ENCODE measurements around the gene EVX2. TPM values are rescaled to one million over a fixed set of nuclear protein-coding genes. Genes with fewer than 3 reads are reported as not detected.

The EVX2 gene
- total RNA-seq, 1 experiment from 2014 or later = not detected

GRCh38 chr2:176096986-176097819 is 13.4 kb upstream of the EVX2 start:
- BruUV-seq (replicated peaks) = no TSS peak
- Histone ChIP-seq H3K36me3 (ENCODE audit: low read depth) (no peaks in the 10 kb centered on the region), H3K9me3 (ENCODE audit: insufficient read depth, low read depth) (no peaks in the 10 kb centered on the region), H3K79me2 (ENCODE audit: low read depth) (no peaks in the 10 kb centered on the region), H3F3A (ENCODE audit: insufficient read depth, low read depth) (no peaks in the 10 kb centered on the region), H3K9me2 (ENCODE audit: insufficient read depth) (no peaks in the 10 kb centered on the region), H3K27ac (no peak overlapping the region), H3K4me1 (replicated peaks; ENCODE audit: insufficient read depth) (peaks cover 13% of the 10 kb centered on the region; the same call in 1 of the 2 replicates), H3K27me3 (ENCODE audit: insufficient read depth, low read depth) (peaks cover 45% of the 10 kb centered on the region), H3K4me3 (peak overlapping the region; percentile 65), H3K4me2 (peak overlapping the region; percentile 90), H2AFZ (peak overlapping the region; percentile 91), H4K20me1 (ENCODE audit: insufficient read depth) (no peaks in the 10 kb centered on the region)
- intact Hi-C loops (cut with micrococcal nuclease; ENCODE audit: unreplicated experiment) = loop anchor here (1.0 to 10.0 kb wide), 8 partner anchors 95 to 1632 kb away; partner anchors contain the start of gene LNPK
- ChIA-PET POLR2A (ENCODE audit: unreplicated experiment) (interaction anchor here (0.5 to 0.7 kb wide), 2 partner anchors 199 to 1653 kb away, joined by 3 to 5 read pairs; no protein-coding TSS in a partner anchor), CTCF (interaction anchor here (0.5 to 2.3 kb wide), 13 partner anchors 9 to 1397 kb away, joined by 3 to 22 read pairs (median 5); no protein-coding TSS in a partner anchor)
- TF ChIP-seq EZH2 (IDR thresholded peaks at IDR 0.05; ENCODE audit: low read depth) (no peak), CTCF (conservative IDR thresholded peaks at IDR 0.05) (peak; percentile 98)
- peak; percentile 63 to 79 for DNase-seq

GRCh38 chr2:176096243-176096985 is 12.7 kb upstream of the EVX2 start:
- H3K4me1 ChIP-seq (replicated peaks; ENCODE audit: insufficient read depth) = peaks cover 13% of the 10 kb centered on the region; the same call in 1 of the 2 replicates
- no peak overlapping the region for H3K27ac ChIP-seq
- H3K4me2 ChIP-seq = peak overlapping the region; percentile 90
- no peaks in the 10 kb centered on the region for H3K36me3 ChIP-seq (ENCODE audit: low read depth)
- no TSS peak for BruUV-seq (replicated peaks)
- no peak for DNase-seq
- intact Hi-C loops (cut with micrococcal nuclease; ENCODE audit: unreplicated experiment) = loop anchor here (2.0 to 10.0 kb wide), 3 partner anchors 844 to 1632 kb away; no protein-coding TSS in a partner anchor
- H3K9me3 ChIP-seq (ENCODE audit: insufficient read depth, low read depth) = no peaks in the 10 kb centered on the region
- no peaks in the 10 kb centered on the region for H3K9me2 ChIP-seq (ENCODE audit: insufficient read depth)
- ChIA-PET POLR2A (ENCODE audit: unreplicated experiment) (interaction anchor here (0.6 kb wide), 1 partner anchor 682 kb away, joined by 3 read pairs; no protein-coding TSS in a partner anchor), CTCF (interaction anchor here (0.6 to 2.3 kb wide), 6 partner anchors 14 to 845 kb away, joined by 3 to 22 read pairs (median 3); no protein-coding TSS in a partner anchor)
- TF ChIP-seq CTCF (conservative IDR thresholded peaks at IDR 0.05) = no peak
- no peak for TF ChIP-seq EZH2 (IDR thresholded peaks at IDR 0.05; ENCODE audit: low read depth)
- peak overlapping the region; percentile 91 for H2AFZ ChIP-seq
- H3K79me2 ChIP-seq (ENCODE audit: low read depth) = no peaks in the 10 kb centered on the region
- no peaks in the 10 kb centered on the region for H4K20me1 ChIP-seq (ENCODE audit: insufficient read depth)
- H3F3A ChIP-seq (ENCODE audit: insufficient read depth, low read depth) = no peaks in the 10 kb centered on the region
- peak overlapping the region; percentile 65 for H3K4me3 ChIP-seq
- peaks cover 45% of the 10 kb centered on the region for H3K27me3 ChIP-seq (ENCODE audit: insufficient read depth, low read depth)

DNA sequence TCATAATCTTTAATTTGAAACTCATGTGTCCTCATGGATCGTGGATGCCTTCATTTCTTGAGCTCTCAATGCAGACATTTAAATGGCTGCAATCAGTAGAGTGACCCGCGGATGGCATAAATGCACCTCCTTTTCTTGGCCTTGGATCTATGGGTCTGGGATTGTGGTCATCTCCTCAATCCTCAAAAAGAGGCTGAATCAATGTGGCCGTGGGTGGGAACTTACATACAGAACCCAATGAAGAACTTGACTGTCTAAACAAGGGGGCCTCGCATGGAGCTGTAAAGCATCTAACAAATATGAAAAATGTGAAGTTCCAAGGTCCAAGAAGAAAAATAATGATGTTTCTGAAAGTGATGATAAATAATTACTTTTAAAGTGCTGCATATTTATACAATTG is 11.7 kb upstream of the EVX2 start:
- H3K79me2 ChIP-seq (ENCODE audit: low read depth) = no peaks in the 10 kb centered on the region
- intact Hi-C loops (cut with micrococcal nuclease; ENCODE audit: unreplicated experiment) = loop anchor here (5.0 to 10.0 kb wide), 2 partner anchors 1063 to 1631 kb away; no protein-coding TSS in a partner anchor
- peaks cover 13% of the 10 kb centered on the region; the same call in 1 of the 2 replicates for H3K4me1 ChIP-seq (replicated peaks; ENCODE audit: insufficient read depth)
- no peaks in the 10 kb centered on the region for H3K9me2 ChIP-seq (ENCODE audit: insufficient read depth)
- peaks cover 53% of the 10 kb centered on the region for H3K27me3 ChIP-seq (ENCODE audit: insufficient read depth, low read depth)
- H2AFZ ChIP-seq = no peak overlapping the region
- no peaks in the 10 kb centered on the region for H3K9me3 ChIP-seq (ENCODE audit: insufficient read depth, low read depth)
- no TSS peak for BruUV-seq (replicated peaks)
- H3F3A ChIP-seq (ENCODE audit: insufficient read depth, low read depth) = no peaks in the 10 kb centered on the region
- POLR2A ChIA-PET (ENCODE audit: unreplicated experiment) = no interaction called here
- H4K20me1 ChIP-seq (ENCODE audit: insufficient read depth) = no peaks in the 10 kb centered on the region
- DNase-seq = no peak
- H3K4me3 ChIP-seq = no peak overlapping the region
- no peak overlapping the region for H3K27ac ChIP-seq
- CTCF ChIA-PET = no interaction called here
- no peak overlapping the region for H3K4me2 ChIP-seq
- TF ChIP-seq EZH2 (IDR thresholded peaks at IDR 0.05; ENCODE audit: low read depth) (no peak), CTCF (conservative IDR thresholded peaks at IDR 0.05) (no peak)
- no peaks in the 10 kb centered on the region for H3K36me3 ChIP-seq (ENCODE audit: low read depth)
